SKM-1 (cell line): ENCODE data around the gene TNS3.

ENCODE experiments used
- DNase-seq: peaks from one replicate; lab custom pipeline; 2025; ENCODE audit not compliant: unreplicated experiment; lab: John Stamatoyannopoulos, UW

The TNS3 gene

GRCh38 chr7:47526466-47526865, 55.4 kb downstream of the TNS3 start:
- DNase-seq = no peak

- no peak for DNase-seq
These were observed 56.8 kb downstream of the TNS3 start for GRCh38 chr7:47525066-47525623.

GRCh38 chr7:47523401-47523800, 58.5 kb downstream of the TNS3 start:
- no peak for DNase-seq

GRCh38 chr7:47521816-47522561, 59.9 kb downstream of the TNS3 start:
- DNase-seq = no peak

GRCh38 chr7:47521011-47521795, 60.7 kb downstream of the TNS3 start:
- DNase-seq = no peak

GRCh38 chr7:47520406-47520805, 61.5 kb downstream of the TNS3 start:
- DNase-seq = no peak

GRCh38 chr7:47518827-47519226, 63.1 kb downstream of the TNS3 start:
- no peak for DNase-seq

GRCh38 chr7:47517821-47518480, 64.0 kb downstream of the TNS3 start:
- no peak for DNase-seq

- no peak for DNase-seq
These were observed 64.8 kb downstream of the TNS3 start for GRCh38 chr7:47516985-47517600.

- DNase-seq = no peak
These were observed 65.5 kb downstream of the TNS3 start for GRCh38 chr7:47516386-47516785.

GRCh38 chr7:47515305-47515834, 66.5 kb downstream of the TNS3 start:
- DNase-seq = no peak

- DNase-seq = no peak
These were observed 67.1 kb downstream of the TNS3 start for GRCh38 chr7:47514818-47515217.

- no peak for DNase-seq
These were observed 67.5 kb downstream of the TNS3 start for GRCh38 chr7:47514367-47514766.

- no peak for DNase-seq
These were observed 68.1 kb downstream of the TNS3 start for GRCh38 chr7:47513741-47514241.

- DNase-seq = no peak
These were observed 69.3 kb downstream of the TNS3 start for GRCh38 chr7:47512481-47513176.

- DNase-seq = no peak
These were observed 70.1 kb downstream of the TNS3 start for GRCh38 chr7:47511699-47512370.

- DNase-seq = no peak
These were observed 71.1 kb downstream of the TNS3 start for GRCh38 chr7:47510786-47511185.

- DNase-seq = no peak
These were observed 71.7 kb downstream of the TNS3 start for GRCh38 chr7:47510192-47510591.

- no peak for DNase-seq
These were observed 72.3 kb downstream of the TNS3 start for GRCh38 chr7:47509571-47509970.
